Mucosa of rectum (tissue), 2 donors: ENCODE data around the gene VPS13A.
A peak's percentile ranks its signal among the peaks of the same experiment; 100 is the strongest.

Experiments used
- H3K27ac ChIP-seq, 2 donors: one replicate each; pipeline ENCODE4 v1.7.0; 2013; ENCODE audit warnings: inconsistent platforms in 2 of 2, low read depth in 2 of 2, low read length in 2 of 2
- H3K27me3 ChIP-seq, 2 donors: one replicate each; pipeline ENCODE4 v1.7.0; 2013; ENCODE audit warnings: low read length in 2 of 2; ENCODE audit not compliant: control insufficient read depth in 2 of 2, insufficient read depth in 2 of 2
- H3K36me3 ChIP-seq, 2 donors: one replicate each; pipeline ENCODE4 v1.7.0; 2013; ENCODE audit warnings: low read length in 2 of 2; ENCODE audit not compliant: control insufficient read depth in 2 of 2, insufficient read depth in 2 of 2
- H3K4me1 ChIP-seq, 2 donors: one replicate each; pipeline ENCODE4 v1.7.0; 2013; ENCODE audit warnings: low read length in 2 of 2, mild to moderate bottlenecking in 1 of 2; ENCODE audit not compliant: control insufficient read depth in 2 of 2, insufficient read depth in 2 of 2
- H3K4me3 ChIP-seq, 2 donors: one replicate each; pipeline ENCODE4 v1.7.0; 2013; ENCODE audit warnings: low read length in 2 of 2
- H3K9ac ChIP-seq, 2 donors: one replicate each; pipeline ENCODE4 v1.7.0; 2013; ENCODE audit warnings: low read length in 2 of 2, low read depth in 1 of 2, mild to moderate bottlenecking in 1 of 2
- H3K9me3 ChIP-seq, 2 donors: one replicate each; pipeline ENCODE4 v1.7.0; 2013; ENCODE audit warnings: low read length in 2 of 2; ENCODE audit not compliant: control insufficient read depth in 2 of 2
- donor health status: healthy.
- donor health status: Normal muscosa, but diverticular disease.

The VPS13A gene

DNA sequence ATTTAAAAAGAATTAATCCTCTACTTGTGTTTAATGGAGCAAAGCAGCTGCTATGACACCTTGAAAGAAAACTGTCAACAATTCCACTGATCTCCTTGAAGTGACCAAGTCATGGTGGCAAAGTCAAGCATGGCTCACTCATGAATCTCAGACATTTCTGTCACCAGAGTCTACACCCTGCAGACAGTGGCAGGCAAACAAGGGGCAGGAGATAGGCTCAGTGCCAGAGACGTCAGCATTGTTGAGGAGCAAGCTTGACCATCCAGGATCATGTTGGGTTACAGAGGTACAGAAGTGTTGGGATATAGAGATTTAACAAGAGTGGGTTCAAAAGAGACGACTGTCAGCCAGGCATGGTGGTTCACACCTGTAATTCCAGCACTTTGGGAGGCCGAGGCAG is 16.1 kb upstream of the VPS13A start:
- Histone ChIP-seq H3K9ac (no peak overlapping the region), H3K4me3 (no peak overlapping the region), H3K27me3 (no peaks in the 10 kb centered on the region), H3K27ac (no peak overlapping the region), H3K36me3 (no peaks in the 10 kb centered on the region), H3K4me1 (peaks cover 0 to 4% of the 10 kb centered on the region in 2 donors), H3K9me3 (no peaks in the 10 kb centered on the region)

DNA sequence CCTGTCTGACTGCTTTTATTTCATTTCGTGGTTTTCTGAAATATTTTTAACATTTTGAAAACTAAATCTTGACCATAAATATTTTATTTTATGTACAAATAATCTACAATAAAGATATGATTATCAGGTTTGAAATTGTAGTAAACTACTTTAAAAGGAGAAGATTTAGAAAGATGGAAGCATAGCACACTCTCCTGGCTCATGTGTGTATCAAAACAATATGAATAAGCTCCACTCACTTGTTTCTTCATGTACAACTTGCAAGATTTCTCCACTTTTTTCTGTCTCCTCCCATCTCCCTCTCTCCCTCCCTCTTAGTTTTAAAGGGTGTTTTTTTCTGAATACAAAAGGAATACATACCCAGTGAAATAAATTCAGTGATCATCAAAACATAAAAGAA is 15.4 kb upstream of the VPS13A start:
- no peak overlapping the region for H3K4me3 ChIP-seq
- H3K36me3 ChIP-seq, result no peaks in the 10 kb centered on the region
- no peaks in the 10 kb centered on the region for H3K27me3 ChIP-seq
- H3K9ac ChIP-seq, result no peak overlapping the region
- H3K4me1 ChIP-seq, result peaks cover 0 to 4% of the 10 kb centered on the region in 2 donors
- no peaks in the 10 kb centered on the region for H3K9me3 ChIP-seq
- H3K27ac ChIP-seq, result no peak overlapping the region

DNA sequence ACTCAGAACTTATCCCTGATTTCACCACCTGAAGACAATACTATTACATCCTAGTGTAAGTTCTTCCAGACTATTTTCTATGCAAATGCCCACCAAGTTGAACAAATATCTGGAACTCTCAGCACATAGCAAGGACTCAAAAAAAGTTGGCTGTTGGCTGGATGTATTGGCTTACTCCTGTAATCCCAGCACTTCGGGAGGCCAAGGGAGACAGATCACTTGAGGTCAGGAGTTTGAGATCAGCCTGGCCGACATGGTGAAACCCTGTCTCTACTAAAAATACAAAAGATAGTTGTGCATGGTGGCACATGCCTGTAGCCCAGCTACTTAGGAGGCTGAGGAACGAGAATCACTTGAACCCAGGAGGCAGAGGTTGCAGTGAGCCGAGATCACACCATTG is 15.0 kb upstream of the VPS13A start:
- Histone ChIP-seq H3K9me3 (no peaks in the 10 kb centered on the region), H3K36me3 (no peaks in the 10 kb centered on the region), H3K27me3 (no peaks in the 10 kb centered on the region), H3K27ac (no peak overlapping the region), H3K4me3 (no peak overlapping the region), H3K9ac (no peak overlapping the region), H3K4me1 (peaks cover 0 to under 1% of the 10 kb centered on the region in 2 donors)

- no peaks in the 10 kb centered on the region for H3K4me1 ChIP-seq
- H3K27ac ChIP-seq, result no peak overlapping the region
- no peak overlapping the region for H3K4me3 ChIP-seq
- H3K9ac ChIP-seq, result no peak overlapping the region
- no peaks in the 10 kb centered on the region for H3K36me3 ChIP-seq
- no peaks in the 10 kb centered on the region for H3K27me3 ChIP-seq
- H3K9me3 ChIP-seq, result no peaks in the 10 kb centered on the region
Observed at GRCh38 chr9:77163884-77164283, 13.4 kb upstream of the VPS13A start.

DNA sequence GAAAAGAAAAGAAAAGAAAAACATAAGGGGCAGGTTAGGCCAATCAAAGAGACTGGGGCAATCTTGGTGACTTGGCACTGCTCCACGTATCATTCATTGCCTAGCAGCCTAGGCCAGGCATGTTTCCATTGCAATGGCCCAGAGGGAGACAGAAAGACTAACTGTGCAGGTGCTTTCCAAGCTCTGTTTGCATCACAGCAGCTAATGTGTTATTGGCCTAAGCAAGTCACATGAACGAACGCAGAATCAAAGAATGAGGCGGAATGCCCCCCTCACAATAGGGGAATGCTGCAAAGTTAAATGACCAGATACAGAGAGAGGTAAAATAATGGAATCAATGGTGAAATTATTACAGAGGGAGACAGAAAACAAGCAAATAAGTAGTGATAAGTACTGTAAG is 11.1 kb upstream of the VPS13A start:
- H3K27me3 ChIP-seq, result no peaks in the 10 kb centered on the region
- no peak overlapping the region for H3K4me3 ChIP-seq
- H3K4me1 ChIP-seq, result peaks cover under 1 to 4% of the 10 kb centered on the region in 2 donors
- H3K9ac ChIP-seq, result no peak overlapping the region
- no peaks in the 10 kb centered on the region for H3K9me3 ChIP-seq
- H3K27ac ChIP-seq, result no peak overlapping the region
- no peaks in the 10 kb centered on the region for H3K36me3 ChIP-seq

- Histone ChIP-seq H3K4me1 (peaks cover 9 to 10% of the 10 kb centered on the region in 2 donors), H3K27ac (no peak overlapping the region), H3K36me3 (no peaks in the 10 kb centered on the region), H3K9ac (peak overlapping the region in 1 of 2 donors; percentile 2), H3K9me3 (no peaks in the 10 kb centered on the region), H3K27me3 (no peaks in the 10 kb centered on the region), H3K4me3 (no peak overlapping the region)
Observed at GRCh38 chr9:77170991-77171699, 6.2 kb upstream of the VPS13A start.

DNA sequence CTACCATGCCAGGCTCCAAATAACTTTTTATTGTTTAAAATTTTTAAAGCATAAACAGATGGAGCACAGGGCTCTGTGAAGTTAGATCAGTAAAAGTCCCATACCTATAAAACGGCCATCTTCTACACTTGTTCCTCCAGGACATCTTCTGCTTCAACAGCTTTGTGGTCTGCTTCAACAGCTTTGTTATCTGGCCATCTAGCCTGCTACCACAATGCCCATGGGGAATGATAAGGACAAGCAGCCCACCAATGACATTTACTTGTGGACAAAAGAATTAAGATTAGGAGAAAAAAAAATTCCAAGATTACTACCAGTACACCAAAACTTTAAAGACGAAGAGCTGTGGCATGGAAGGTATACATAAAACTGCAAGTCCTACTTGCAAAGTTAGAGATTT is 2.2 kb upstream of the VPS13A start:
- H3K36me3 ChIP-seq, result no peaks in the 10 kb centered on the region
- peaks cover 14 to 17% of the 10 kb centered on the region in 2 donors for H3K4me1 ChIP-seq
- no peak overlapping the region for H3K4me3 ChIP-seq
- no peaks in the 10 kb centered on the region for H3K9me3 ChIP-seq
- no peak overlapping the region for H3K27ac ChIP-seq
- no peaks in the 10 kb centered on the region for H3K27me3 ChIP-seq
- no peak overlapping the region for H3K9ac ChIP-seq

- Histone ChIP-seq H3K4me3 (no peak overlapping the region), H3K36me3 (no peaks in the 10 kb centered on the region), H3K9ac (no peak overlapping the region), H3K27me3 (no peaks in the 10 kb centered on the region), H3K9me3 (no peaks in the 10 kb centered on the region), H3K4me1 (peaks cover 14% of the 10 kb centered on the region in 2 donors), H3K27ac (no peak overlapping the region)
Observed at GRCh38 chr9:77176106-77176505, 1.2 kb upstream of the VPS13A start.

- H3K4me3 ChIP-seq, result peak overlapping the region; percentile 81 to 92
- no peaks in the 10 kb centered on the region for H3K36me3 ChIP-seq
- H3K9ac ChIP-seq, result peak overlapping the region; percentile 56 to 90
- peak overlapping the region; percentile 83 to 84 for H3K27ac ChIP-seq
- no peaks in the 10 kb centered on the region for H3K27me3 ChIP-seq
- H3K9me3 ChIP-seq, result no peaks in the 10 kb centered on the region
- peaks cover 8 to 13% of the 10 kb centered on the region in 2 donors for H3K4me1 ChIP-seq
Observed at GRCh38 chr9:77176686-77177142, 620 bp upstream of the VPS13A start.

- peak overlapping the region; percentile 81 to 92 for H3K4me3 ChIP-seq
- peak overlapping the region; percentile 83 to 84 for H3K27ac ChIP-seq
- H3K36me3 ChIP-seq, result no peaks in the 10 kb centered on the region
- H3K9ac ChIP-seq, result peak overlapping the region; percentile 77 to 90
- no peaks in the 10 kb centered on the region for H3K9me3 ChIP-seq
- peaks cover 5 to 8% of the 10 kb centered on the region in 2 donors for H3K4me1 ChIP-seq
- no peaks in the 10 kb centered on the region for H3K27me3 ChIP-seq
Observed at GRCh38 chr9:77177894-77178794, 810 bp downstream of the VPS13A start.
